GM21529 (cell line): Measurements from ENCODE around the gene GGACT.
"Not testable (repeated sequence)": the region's sequence is repeated elsewhere in the genome, so short reads cannot be mapped to it uniquely, and the experiment has no call there.

Experiments used
- ATAC-seq: cut with Tn5 transposase; IDR thresholded peaks from one replicate; pipeline ENCODE4 v1.9.1; 2021; ENCODE audit not compliant: unreplicated experiment

GGACT gene

DNA sequence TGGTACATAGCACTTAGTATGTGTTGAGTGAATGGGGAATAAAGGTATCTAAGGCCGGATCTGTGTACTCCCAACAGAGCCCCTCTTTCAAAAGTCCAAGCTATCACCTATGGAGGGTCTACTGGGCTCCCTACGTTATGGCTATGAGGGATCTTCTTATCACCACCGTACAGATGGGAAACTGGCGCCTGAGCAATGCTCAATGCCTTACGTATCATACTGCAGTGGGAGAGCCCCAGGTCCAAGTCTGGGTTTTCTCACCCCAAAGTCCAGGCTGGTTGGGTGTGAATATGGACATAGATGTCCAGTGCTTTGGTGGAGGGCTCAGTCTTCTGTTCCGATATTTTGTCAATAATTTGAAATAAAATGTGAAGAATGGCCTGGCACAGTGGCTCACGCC is 13.1 kb upstream of the GGACT start:
- no peak for ATAC-seq

GRCh38 chr13:100600915-100601314 is 12.3 kb upstream of the GGACT start:
- ATAC-seq = no peak

GRCh38 chr13:100600461-100600860 is 11.9 kb upstream of the GGACT start:
- ATAC-seq = no peak

GRCh38 chr13:100597253-100597652 is 8.7 kb upstream of the GGACT start:
- no peak for ATAC-seq

GRCh38 chr13:100596516-100596915 is 7.9 kb upstream of the GGACT start:
- no peak for ATAC-seq

DNA sequence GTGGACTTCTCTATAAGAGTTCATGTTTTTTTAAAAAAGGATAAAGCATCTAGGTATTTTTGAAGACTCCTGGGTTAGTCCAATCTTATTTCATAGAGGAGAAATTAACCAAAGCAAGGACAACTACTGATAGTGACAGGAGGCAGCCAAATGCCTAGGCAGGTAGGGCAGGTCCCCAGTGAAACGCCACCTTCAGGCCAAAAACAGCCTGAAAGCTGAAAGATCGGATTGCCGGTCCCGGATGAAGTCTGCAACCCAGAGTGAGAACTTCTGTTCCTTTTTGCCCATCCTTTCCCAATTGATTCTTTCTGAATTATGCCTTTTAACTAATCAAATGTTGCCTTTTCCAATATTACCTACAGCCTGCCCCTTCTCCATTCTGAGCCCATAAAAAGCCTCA is 6.1 kb upstream of the GGACT start:
- no peak for ATAC-seq

DNA sequence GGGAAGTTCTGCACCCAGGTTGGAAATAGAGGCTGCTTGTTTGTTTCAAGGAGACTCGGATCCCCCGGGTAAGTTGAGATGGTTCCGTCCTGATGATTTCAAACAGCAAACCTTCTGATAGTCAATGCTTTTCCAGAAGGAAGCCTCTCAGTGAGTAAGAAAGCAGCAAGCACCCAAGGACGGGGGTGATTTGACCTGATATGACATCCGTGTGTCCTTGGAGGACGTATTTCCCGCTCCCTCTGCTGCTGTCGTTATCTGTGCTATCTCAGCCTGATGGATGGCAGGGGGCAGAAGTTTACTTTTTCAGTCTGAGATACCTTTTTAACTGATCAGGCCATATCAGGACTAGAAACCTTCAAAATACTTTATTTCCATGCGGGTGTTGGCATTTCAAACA is 5.7 kb upstream of the GGACT start:
- no peak for ATAC-seq

- ATAC-seq = no peak
Observed at GRCh38 chr13:100589178-100589725, 663 bp upstream of the GGACT start.

DNA sequence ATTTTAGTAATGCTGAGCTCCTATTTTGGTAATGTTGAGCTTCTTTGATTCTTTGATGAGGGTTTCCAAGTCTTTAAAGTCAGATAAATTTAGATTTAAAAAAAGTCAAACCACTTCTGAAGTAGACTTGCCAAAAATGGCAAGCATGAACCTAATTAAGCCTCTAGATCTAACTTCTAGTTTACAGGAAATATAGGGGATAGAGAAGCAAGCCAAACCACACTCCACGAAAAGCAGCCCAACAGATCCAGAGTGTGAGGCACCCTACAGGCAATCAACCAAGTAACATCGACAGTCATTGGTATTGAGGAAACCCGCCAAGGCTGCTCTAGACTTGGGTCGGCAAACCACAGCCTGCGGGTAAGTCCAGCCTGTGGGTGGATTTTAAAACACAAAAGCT is 3.7 kb downstream of the GGACT start:
- ATAC-seq = no peak

GRCh38 chr13:100581504-100581903 is 7.1 kb downstream of the GGACT start:
- ATAC-seq = no peak

- no peak for ATAC-seq
Observed at GRCh38 chr13:100581030-100581429, 7.6 kb downstream of the GGACT start.

DNA sequence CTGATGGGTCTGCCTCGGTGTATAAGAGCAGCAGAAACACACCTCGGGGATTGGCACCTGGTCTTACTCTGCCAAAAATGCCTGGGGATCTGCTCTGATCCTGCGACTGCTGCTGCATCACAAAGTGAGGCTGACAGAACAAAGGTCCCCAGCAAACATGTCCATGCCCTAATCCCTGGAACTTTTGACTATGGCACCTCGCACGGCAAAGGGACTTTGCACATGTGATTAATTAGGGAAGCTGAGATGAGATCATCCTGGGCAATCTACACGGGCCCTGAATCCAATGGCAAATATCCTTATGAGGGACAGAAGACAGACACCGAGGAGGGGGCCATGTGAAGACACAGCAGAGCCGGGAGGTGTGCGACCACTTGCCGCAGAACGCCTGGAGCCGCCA is 8.5 kb downstream of the GGACT start:
- no peak for ATAC-seq

DNA sequence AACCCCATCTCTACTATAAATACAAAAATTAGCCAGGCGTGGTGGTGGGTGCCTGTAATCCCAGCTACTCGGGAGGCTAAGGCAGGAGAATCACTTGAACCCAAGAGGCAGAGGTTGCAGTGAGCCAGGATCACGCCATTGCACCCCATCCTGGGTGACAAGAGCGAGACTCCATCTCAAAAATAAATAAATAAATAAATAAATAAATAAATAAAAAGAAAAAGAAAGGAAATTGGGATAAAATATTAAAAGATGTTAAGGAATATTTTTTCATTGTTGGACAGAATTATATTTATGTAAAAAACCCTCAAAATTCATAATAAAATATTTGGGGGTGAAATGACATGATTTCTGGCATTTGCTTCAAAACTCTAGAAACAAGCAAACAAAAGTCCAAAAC is 11.3 kb downstream of the GGACT start:
- not testable (repeated sequence) for ATAC-seq

GRCh38 chr13:100573121-100573520 is 15.5 kb downstream of the GGACT start:
- peak; percentile 96 for ATAC-seq

GRCh38 chr13:100566543-100566942 is 22.0 kb downstream of the GGACT start:
- ATAC-seq = no peak

DNA sequence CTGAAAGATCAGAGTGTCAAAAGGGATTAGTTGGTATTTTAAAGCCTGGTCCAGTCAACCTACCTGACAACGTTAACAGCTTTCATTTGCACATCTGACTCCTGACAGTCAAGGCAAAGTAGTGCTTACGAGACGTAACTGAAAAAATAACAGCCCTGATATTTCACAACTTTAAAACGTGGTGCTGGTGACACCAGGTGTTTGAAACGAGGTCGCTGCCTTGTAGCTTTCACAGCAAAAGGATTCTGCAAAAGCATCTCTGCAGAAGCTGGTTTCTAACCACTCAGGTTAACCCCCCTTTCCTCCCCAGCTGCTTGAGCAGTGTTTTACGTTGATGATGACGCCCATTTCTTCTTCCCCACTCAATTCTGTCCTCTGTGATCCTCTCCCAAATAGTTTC is 23.3 kb downstream of the GGACT start:
- ATAC-seq = no peak

DNA sequence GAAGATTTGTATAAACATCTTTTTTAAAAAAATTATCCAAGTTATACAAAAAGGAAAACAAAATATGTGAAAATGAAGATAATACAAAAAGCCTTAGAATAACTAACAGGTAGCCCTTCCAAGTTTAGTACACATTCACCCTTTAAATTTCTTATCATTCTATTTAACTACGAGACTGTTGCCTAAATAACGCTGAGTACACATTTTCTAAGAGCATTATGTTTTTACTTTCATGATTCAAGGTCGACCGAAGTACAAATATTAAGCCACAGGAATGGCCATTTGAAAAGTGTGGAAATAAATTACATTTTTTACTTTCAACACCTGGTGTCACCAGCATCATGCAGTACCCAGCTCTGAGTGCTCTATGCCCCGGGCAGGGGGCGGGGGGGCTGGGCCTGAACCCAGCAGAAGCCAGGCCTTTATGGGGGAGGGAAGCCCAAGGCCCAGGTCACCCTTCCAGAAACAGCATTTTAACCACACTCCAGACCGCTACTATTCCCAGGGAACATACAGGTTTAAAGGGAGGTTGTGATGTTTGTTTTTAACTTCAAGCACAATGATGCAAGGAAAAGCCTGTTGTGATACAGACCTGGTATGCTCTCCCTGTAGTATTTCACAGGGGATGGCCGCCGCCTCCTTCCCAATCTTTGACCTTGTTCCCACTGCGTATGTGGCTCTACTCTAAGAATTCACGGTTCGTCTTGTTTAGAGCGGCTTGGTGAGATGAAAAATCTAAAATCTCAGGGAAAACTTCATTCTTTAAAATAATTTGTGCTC is 24.0 kb downstream of the GGACT start:
- no peak for ATAC-seq

DNA sequence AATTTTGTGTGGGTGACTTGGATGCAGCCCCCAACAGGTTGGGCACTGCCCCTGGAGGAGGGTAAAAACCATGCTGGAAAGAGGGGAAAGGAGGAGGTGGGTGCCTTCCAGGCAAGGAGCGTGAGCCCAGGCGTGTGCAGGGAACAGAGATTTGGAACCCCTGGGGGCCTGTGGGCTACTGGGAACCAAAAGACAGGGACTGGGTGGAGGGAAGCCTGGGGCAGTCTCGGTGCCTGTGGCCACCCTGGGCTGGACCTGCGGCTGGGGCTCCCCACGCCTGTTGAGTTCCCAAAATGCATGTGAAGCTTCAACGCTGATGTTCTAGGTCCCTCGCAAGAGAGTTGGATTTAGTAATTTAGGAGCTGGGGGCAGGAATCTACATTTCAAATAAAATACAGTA is 24.8 kb downstream of the GGACT start:
- ATAC-seq = no peak

DNA sequence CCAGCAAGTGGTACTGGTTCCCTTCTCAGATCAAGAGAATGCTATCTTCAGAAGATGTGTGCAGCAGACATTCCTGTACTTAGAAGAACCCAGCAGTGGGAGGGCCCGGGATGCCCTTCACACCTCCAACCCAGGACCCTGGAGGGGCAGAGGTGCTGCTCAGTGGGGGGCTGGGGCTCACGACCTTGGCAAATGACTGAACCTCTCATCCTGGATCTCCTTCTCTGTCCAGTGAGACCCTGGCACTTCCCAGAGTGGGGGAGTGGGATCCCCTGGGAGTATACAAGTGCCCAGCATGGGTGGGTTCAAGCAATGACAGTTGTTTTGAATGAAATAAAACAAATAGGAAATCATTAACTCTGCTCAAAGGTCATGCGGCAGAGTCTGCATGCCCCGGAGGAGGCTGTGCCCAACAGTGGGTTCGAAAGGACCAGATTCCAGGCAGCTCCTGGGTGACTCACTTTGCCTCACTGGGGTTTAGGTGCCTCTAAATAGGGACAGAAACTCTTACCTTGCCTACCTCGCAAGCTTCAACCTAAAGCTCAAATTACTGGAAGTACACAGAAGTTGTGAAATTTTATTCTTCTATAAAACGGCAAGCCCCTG is 26.9 kb downstream of the GGACT start:
- no peak for ATAC-seq

GRCh38 chr13:100561158-100561499 is 27.5 kb downstream of the GGACT start:
- ATAC-seq = no peak

GRCh38 chr13:100560498-100561157 is 28.0 kb downstream of the GGACT start:
- ATAC-seq = no peak

- no peak for ATAC-seq
Observed at GRCh38 chr13:100559886-100560285, 28.7 kb downstream of the GGACT start.
